Activated CD4-positive, alpha-beta T cell treated with anti-CD3 and anti-CD28 coated beads for 24 hours (primary cell): ENCODE data around the gene CARD9.
A peak's percentile ranks its signal among the peaks of the same experiment; 100 is the strongest.
"Not testable (repeated sequence)": the region's sequence is repeated elsewhere in the genome, so short reads cannot be mapped to it uniquely, and the experiment has no call there.

Experiments used
- DNase-seq, 2 donors: peaks; one replicate each; pipeline ENCODE4 v3.0.0-alpha.2; 2020; ENCODE audit warnings: low read depth in 2 of 2

The CARD9 gene

DNA sequence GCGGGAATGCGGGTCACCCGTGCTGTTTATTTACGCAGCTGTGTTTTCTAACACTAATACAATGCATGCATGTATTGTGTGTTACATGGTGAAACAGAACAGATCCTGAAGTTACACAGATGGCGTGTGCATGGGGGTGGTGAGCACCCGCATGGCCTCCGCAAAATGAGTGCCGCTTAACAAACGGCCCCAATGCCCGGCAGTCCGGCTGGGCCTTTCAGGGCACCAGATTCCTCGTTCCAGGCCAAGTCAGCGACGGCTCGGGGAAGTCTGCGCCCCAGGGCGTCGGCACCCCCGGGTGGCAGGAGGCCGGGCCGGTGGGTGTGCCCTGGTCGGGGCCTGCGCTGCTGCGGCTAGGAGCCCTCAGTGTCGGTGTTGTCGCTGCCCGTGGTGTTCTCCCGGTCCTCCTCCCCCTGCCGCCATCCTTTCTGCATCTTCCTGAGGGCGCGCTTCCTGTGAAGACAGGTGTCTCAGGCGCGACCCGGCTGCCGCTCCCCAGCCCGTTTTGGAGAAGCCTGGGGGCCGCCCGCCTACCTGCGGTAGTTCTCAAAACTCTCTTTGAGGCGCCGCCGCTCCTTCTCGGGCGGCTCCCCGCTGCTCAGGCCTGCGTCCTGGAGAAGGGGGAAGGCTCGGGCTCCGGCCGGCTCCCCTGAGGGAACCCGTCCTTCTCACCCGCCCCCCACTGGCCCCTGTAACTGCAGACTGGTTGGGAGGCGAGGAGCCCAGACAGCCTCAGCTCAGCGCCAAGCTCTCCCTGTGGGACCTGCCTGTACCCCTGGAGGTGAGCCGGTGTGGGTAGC lies 9.3 kb downstream of the CARD9 start:
- no peak for DNase-seq

DNA sequence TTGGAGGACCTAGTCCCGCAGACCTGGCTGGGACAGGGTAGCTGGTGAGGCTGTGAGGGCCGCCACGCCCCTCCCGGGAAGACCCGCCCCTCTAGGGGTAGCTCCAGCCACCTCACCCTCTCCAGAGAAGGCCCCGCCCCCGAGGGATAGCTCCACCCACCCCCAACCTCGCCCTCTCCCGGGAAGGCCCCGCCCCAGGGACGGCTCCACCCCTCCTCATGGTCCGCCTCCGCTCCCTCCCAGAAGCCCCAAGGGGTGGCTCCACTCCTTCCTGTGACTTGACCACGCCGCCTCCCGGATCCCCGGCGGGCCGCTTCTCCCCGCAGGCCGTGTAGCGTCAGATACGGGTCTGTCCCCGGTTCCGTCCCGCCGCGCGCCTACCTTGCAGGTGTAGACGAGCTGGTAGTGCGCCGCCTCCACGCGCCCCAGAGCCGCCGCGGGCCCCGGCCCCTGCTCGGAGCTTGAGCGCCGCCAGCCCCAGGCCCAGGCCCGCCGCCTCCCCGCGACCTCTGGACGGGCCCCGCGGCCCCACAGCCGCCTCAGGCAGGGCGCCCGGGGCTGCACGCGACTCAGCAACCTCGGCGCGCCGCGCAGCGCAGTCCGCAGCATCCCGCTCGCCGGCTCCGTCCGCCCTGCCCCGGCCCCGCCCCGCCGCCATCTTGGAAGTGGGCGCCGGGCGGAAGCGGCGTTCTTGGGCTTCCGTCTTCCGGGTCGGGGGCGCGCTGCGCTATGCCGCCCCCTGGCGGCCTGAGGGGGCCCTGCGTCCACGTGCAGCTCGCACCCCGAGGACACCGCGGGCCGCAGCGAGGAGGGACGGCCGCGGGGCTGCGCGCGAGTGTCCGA lies 10.1 kb downstream of the CARD9 start, which contains the start of gene DNLZ:
DNLZ (minus strand) TSS at position 639 of the 843 bp plus-strand sequence; CDS start at position 609, 30 bp downstream.
- peak; percentile 97 for DNase-seq

DNA sequence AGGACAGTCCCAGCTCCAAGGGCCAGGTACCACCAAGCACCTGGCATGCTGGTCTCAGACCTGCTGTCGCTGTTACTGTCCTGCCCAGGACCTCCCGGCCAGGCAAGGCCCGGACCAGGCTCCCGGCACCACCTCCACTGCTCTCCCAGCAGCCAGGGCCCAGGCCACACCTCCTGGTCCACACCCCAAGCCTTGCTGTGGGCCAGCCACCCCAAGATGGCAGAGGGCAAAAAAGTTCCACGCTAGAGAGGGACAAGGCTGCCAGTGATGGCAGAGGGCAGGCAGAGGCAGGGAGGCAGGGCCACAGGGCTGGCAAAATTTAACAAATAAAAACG lies 11.1 kb downstream of the CARD9 start:
- no peak for DNase-seq

DNA sequence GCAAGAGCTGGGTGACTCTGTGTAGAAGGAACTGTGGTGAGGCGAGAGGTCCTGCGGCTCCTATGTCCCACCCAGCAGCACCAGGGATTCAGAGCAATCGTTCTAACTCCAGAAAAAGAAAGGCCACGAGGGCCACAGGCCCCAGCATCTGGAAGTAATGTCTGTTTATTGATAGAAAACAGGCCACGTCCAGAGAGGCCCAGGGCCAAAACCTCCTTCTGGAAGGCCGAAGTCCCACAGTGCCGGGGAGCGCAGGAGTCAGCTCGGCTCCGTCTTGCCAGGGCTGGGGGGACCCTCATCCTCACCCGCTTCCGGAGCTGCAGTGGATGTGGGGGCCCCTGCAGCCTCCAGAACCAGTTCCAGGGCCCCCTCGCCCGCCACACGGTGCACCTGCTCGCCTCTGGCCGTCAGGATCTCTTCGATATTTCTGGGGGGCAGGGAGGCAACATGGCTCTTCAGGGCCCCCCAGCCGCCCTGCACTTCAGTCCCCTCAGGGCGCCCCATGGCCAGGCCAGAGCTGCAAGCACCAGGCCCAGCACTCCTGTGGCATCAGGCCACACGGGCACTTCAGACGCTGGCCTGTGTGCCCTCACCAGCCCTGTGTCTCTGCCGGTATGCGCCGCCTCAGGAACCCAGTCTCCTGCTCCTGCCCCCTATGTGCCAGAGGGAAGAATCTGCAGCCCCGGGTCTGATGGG lies 11.6 kb downstream of the CARD9 start:
- no peak for DNase-seq

DNA sequence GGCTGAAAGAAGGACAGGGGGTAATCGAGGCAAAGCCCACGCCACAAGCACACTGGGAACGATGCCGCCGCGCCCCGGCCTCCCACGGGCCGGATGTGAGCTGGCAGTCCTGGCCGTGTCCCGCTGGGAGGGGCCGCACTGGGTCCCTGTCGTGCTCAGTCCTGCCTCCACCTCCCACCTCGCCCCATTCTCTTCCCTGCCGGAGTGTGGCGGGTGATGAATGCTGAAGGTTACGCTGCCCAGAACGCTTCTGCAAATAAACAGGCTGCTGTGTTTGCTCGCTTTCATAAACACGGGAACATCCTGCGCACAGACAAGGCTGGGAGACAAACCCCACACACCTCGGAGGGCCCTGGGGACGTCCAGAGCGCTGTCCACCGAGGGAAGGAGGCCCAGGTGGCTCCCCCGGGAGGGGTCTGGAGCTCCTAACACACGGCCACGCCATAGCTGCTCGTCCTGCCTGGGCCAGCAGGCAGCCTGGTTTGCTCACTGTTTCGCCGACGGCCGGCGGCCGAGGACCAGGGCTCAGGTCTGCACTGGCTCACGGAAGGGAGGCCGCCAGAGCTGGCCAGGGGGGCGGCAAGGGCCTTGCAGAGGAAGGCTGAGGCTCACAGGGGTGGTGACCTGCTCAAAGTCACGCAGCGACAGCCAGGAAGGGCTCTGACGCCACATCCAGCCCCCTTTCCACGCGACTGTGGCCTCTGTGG lies 12.3 kb downstream of the CARD9 start:
- DNase-seq: no peak

DNA sequence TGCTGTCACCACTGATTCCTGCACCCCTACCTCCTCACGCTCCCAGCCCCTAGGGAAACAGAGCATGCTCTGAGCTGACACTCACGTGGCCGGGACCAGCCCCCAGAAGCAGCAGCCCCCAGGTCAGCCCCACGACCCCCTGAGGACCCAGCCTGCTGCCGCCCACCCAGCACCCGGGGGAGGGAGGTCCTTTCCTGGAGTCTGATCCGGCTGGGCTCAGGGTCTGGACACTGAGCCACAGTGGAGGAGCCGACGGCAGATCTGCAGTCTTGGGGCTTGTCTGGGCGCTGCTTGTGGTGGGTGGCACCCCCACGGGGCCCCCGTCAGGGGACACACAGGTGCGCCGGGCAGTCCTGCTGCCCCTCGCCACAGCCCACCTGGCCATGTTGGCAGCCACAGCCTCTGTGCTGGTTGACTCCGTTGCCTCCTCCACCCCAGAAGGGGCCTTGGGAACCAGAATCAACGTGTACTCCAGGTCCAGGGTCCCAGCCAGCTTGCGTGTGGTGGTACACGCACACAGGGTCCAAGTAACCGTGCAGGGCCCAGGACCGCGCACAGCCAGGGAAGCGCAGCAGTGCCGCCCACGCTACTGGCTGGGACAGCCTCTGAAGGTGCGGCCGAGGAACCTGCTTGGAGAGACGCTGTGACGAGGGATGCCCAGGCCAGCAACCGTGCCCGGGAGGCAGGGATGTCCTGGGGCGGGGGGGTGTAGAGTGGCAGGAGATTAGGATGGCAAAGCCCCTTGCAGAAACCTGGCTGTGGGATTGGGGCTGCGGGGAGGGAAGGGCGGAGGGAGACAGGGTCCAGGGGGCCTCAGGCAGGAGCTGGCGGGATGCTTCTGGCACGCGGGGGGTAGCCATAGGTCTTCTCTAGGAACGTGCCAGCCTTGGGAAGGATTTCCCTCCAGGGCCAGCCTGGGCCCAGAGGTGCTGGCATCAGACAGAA lies 13.4 kb downstream of the CARD9 start:
- no peak for DNase-seq

DNA sequence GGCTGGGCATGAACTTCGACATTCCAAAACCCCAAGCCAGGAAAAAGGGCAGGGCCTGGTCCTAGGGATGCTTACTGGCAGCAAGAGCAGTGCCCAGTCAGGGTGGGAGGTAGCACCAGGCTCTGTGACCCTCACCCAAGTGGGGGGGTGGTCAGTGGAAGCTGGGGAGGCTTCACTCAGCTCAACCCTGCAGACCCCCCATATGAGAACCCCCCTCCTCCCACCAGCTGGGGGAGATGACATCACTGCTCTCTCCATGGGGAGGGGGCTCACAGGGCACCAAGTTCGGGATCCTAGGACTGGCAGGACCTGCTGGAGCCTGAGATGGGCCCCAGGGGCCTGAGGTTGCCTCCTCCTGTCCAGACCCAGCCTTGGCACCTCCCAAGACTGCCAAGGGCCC lies 14.6 kb downstream of the CARD9 start:
- no peak for DNase-seq

DNA sequence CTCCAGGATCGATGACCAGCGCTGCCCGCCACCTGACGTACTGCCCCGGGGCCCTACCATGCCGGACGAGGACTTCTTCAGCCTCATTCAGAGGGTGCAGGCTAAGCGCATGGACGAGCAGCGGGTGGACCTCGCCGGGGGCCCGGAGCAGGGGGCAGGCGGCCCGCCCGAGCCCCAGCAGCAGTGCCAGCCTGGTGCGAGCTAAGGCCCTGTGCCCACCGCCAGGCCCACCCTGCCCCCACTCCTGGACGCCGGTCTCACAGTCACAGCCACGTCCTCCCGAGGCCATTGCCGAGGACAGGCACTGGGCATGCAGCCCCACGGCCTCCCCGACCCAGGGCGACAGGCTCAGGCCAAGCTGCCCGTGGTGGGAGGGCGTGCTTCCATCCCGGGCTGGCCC lies 15.5 kb downstream of the CARD9 start:
- DNase-seq: no peak

DNA sequence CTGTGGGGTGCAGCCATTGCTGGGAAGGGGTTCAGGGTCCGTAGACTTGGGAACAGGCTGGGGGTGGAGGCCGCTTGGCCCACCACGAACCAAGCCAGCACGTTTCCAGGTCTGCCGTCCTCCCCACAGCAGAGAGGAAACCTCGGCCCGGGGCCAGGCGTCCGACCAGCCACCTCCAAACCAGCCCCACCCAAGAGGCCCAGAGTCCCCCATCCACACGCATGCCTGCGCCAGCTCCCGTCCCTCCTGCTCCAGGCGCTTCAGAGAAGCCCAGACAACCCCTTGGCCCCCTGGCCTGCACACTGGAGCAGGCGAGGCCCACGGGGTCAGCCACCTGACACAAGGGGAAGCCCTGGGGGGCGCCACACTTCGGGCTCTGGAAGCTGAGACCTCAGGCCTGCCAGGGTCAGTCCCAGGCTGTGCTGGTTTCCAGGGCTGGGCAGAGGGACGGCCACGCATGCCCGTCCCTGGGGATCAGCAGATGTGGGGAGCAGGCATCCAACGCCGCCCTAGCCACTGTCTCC lies 16.2 kb downstream of the CARD9 start:
- DNase-seq: no peak

DNA sequence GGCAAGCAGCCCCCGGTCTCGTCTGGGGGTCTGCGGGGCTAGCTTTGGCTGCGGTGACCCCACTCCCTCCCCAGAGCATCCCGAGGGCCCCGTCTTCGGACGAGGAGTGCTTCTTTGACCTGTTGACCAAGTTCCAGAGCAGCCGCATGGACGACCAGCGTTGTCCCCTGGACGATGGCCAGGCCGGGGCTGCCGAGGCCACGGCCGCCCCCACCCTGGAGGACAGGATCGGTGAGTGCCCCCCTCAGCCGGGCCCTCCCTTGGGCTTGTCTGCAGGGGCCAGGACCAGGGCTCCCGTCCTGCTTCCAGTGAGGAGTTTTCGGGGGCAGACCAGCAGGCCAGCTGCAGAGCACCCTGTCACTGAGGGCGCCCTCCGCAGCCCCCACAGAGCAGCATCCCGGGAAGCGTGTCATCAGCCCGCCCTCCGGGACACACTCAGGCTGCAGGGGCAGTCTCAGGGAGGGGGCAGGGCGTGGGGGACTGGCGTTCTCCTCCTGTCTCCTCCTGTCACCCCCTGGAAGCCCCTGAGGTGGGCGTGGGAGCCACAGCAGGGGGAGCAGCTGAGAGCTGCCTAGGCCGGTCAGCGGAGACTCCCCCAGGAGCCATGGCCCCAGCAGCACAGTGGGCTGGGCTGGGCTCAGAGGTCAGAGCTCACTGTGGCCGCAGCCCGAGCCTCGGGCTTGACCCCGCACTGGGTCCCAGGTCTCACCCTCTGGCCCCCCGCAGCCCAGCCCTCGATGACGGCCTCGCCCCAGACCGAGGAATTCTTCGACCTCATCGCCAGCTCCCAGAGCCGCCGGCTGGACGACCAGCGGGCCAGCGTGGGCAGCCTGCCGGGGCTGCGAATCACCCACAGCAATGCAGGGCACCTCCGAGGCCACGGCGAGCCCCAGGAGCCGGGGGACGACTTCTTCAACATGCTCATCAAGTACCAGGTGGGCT lies 17.6 kb downstream of the CARD9 start:
- DNase-seq: no peak

DNA sequence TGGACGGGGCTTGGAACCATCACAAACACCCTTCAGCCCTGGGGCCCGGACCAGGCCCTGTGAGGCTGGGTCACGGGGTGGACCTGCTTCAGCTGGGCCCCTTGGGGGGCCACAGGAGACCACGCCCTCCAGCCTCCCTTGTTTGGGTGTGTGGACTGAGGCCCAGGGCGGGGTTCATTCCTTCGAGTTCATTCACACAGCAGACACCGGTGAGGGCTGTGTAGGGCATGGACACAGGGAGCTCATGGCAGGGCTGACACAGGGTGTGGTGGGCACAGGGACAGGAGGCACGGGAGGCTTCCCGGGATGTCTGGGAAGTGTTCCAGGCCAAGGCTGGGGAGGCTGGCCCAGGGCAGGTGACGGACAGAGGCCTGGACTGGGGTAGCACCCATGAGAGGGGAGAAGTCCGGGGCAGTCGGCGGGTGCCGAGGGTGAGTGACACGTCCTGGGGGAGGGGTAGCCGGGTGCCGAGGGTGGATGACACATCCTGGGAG lies 18.8 kb downstream of the CARD9 start:
- DNase-seq: no peak

DNA sequence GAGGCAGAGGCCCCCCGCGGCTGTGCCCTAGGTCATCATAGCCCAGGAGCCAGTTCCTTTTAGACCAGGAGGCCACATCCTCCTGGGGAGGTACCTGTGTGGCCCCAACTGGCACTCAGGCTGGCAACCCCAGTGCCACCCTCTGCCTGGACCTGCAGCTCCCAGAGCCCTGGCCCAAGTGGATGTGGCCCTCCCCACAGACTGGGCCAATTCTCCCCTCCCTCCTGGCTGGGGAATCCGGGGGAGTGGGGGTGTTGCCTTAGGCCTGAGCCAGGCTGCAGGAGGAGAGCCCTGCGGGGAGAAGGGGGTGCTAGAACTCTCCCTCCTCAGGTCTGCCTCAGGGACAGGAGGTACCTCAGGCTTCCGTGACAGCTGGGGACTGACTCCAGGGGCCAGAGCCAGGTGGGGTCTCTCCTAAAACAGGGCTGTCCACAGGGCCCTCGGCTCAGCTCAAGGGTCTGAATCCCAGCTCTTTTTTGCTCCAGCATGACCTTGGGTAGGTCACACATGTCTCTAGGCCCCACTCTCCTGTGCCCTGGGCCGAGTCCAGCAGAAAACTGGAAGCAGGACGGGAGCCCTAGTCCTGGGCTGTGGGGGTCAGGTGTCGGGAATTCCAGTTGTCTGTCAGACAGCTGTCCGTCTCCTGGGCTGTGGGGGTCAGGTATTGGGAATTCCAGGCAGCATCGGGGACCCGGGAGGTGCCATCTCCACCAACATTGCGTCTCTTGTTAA lies 19.5 kb downstream of the CARD9 start:
- DNase-seq: no peak

DNA sequence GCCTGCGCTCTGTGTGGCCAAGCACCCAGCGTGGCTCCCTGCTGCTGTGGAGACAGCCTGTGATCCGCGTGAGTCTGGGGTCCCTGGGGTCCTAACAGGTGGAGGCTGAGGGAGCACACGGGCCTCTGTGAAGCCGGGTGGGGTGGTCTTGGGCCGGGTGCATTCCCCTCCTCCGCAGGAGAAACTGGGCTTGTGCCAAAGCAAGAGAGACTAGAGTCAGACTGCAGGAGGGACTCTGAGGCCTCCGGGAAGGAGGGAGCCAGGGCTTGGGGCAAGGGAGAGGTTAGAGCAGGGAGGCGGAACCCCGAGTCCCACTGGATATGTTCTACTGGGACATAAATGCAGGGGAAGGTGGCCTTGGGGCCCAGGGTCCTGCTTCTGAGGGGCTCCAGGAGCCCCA lies 20.4 kb downstream of the CARD9 start:
- no peak for DNase-seq

DNA sequence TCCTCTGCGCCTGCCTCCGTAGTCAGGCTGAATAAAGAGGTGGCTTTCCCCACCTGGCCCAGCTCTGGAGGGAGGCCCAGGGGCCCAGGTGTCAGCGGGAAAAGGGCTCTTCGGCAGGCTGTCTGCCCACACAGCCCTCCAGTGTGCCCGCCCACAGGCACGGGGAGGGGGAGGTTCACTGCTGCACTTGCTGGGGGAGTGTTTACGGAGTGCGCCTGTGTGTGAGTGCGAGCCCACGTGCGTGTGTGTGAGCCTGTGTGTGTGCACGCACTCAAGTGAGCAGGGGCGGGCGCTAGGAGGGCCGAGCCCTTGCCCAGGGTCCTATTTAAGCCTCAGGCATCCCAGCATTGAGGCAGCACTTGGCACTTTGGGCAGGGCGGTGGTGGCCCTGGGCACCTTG lies 20.8 kb downstream of the CARD9 start:
- DNase-seq: no peak

DNA sequence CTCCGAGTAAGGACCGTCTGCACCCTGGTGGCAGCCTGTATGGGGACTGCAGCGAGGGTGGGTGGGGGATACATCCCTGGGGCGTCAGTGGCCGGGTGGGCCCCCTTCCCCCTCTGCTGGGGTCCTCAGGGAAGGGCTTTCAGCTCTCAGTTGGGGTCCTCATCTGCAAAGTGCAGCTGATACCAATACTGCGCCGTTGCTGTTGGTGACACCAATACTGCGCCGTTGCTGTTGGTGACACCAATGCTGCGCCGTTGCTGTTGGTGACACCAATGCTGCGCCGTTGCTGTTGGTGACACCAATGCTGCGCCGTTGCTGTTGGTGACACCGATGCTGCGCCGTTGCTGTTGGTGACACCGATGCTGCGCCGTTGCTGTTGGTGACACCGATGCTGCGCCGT lies 21.6 kb downstream of the CARD9 start:
- DNase-seq: not testable (repeated sequence)

DNA sequence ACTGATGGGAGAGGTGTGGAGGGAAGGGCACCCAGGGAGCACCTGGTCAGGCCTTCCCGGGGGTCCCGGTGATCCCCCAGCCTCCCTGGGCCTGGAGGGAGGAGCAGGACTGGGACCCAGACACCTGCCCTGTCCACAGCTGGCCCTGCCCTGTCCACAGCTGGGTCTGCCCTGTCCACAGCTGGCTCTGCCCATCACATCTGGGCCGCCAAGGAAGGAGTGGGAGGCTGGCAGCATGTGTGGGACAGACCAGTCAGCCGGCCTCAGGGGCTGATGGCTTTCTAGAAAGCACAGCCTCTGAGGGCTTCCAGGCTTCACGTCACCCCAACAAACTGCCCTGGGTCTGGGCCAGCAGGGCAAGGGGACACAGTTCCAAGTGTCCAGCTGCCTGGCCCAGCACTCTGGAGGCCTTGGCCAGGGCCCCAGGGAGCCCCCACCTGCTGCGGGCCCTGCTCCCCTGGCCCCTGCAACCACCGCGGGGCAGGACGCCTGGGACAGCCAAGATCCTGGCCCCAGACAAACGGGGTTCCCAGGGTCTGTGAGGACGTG lies 22.1 kb downstream of the CARD9 start:
- DNase-seq: no peak

DNA sequence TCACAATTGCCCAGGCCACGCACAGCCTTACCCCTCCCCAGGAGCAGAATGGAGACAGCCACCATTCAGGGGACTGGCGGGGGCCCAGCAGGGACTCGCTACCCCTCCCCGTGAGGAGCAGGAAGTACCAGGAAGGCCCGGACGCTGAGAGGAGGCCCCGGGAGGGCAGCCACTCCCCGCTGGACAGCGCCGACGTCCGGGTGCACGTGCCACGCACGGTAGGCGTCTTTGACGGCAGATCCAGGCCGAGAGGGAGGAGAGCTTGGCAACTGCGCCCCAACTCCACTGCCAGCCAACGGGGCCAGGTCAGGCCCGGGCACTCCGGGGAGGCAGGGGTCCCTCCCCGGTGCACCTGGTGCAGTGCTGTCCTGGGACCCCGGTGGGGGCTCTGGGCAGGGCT lies 23.9 kb downstream of the CARD9 start:
- no peak for DNase-seq

DNA sequence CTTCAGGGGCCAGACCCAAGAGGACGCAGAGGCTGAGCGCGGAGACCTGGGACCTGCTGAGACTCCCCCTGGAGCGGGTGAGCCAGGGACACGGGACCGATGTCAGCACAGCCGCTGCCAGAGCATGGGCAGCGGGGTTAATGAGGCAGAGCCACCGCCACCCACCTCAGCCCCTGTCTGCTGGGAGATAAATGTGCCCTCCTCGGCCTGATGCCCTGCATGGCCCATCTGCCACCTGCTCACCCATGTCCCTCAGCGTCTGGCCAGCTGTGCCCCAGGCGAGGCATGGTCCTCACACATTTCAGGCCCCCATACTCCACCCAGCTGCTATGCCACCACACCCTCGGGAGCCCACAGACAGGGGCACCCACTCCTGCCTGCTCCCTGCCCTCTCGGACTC lies 24.8 kb downstream of the CARD9 start:
- DNase-seq: no peak
